Subcutaneous adipose tissue (tissue), 4 donors: ENCODE results near the gene PET100. TPM values are rescaled to one million over a fixed set of nuclear protein-coding genes. Genes with fewer than 3 reads are reported as not detected.

ENCODE experiments used
- CTCF ChIP-seq: fragments of 450-650 bp; IDR thresholded peaks from one replicate; pipeline ENCODE4 v1.5.1; 2016; ENCODE audit warnings: low read depth, mild to moderate bottlenecking, control low read depth, antibody characterized with exemption, moderate library complexity
- small RNA-seq: library from RNA; depleted of rRNA; stranded (forward); fragments of <200 nt; gene quantifications from one replicate; pipeline ENCODE3, GENCODE V24; 2016
- total RNA-seq, 4 donors: library from RNA; depleted of rRNA; stranded (reverse); fragments of >200 nt; gene quantifications; one replicate each; pipeline ENCODE4 v1.1.0, GENCODE V29; 2016

The PET100 gene
- total RNA-seq, 4 donors from 2014 or later = 8.3 to 35.4 (median 21.1) TPM

GRCh38 chr19:7679771-7680605 is 50.4 kb downstream of the PET100 start:
- TF ChIP-seq CTCF = no peak

GRCh38 chr19:7680606-7681339 is 51.2 kb downstream of the PET100 start, which contains the start of gene TRAPPC5:
Gene TRAPPC5 (plus strand): TSS chr19:7680833. CDS start chr19:7682254, 1,421 bp downstream.
- TF ChIP-seq CTCF = no peak

Small RNA genes within 50 kb of the gene (small RNA-seq; reads per million reads assigned to genes)
- gene MIR6792 = not detected

Other genes with a start within 250 kb of the PET100 start
- gene PEX11G, start 140.8 kb upstream of the PET100 start, total RNA-seq = 10 to 100 TPM in 1 of 4 donors, 1 to 10 TPM in 3; 2.3 to 10.6 (median 6.5) TPM
- 10 to 100 TPM; 39.8 to 88.7 (median 46.7) TPM for gene ZNF358, start 113.7 kb upstream of the PET100 start, total RNA-seq
- gene MCOLN1, start 107.2 kb upstream of the PET100 start, total RNA-seq = 10 to 100 TPM; 28.6 to 50.8 (median 30.2) TPM
- gene PNPLA6, start 94.1 kb upstream of the PET100 start, total RNA-seq = 10 to 100 TPM; 32.4 to 75.4 (median 53.3) TPM
- gene CAMSAP3, start 33.9 kb upstream of the PET100 start, total RNA-seq = not detected
- 10 to 100 TPM; 16.1 to 40.5 (median 30.9) TPM for gene XAB2, start 248 bp upstream of the PET100 start, total RNA-seq
- gene PCP2, start 3.9 kb downstream of the PET100 start, total RNA-seq = not detected
- 10 to 100 TPM; 20.2 to 62.7 (median 27.0) TPM for gene STXBP2, start 7.3 kb downstream of the PET100 start, total RNA-seq
- gene RETN, start 39.3 kb downstream of the PET100 start, total RNA-seq = 1 to 10 TPM in 2 of 4 donors, not detected in 2; 1.5 to 1.8 TPM
- 1 to 10 TPM in 3 of 4 donors, not detected in 1; 1.1 to 8.5 (median 1.3) TPM for gene MCEMP1, start 47.3 kb downstream of the PET100 start, total RNA-seq
- 100 to 1,000 TPM in 1 of 4 donors, 10 to 100 TPM in 3; 59.9 to 114 (median 72.2) TPM for gene TRAPPC5, start 51.0 kb downstream of the PET100 start, total RNA-seq
- under 1 TPM in 3 of 4 donors, not detected in 1; 0.49 to 0.88 (median 0.68) TPM for gene FCER2, start 72.3 kb downstream of the PET100 start, total RNA-seq
- gene CLEC4G, start 102.3 kb downstream of the PET100 start, total RNA-seq = 1 to 10 TPM; 1.7 to 4.0 (median 3.1) TPM
- 10 to 100 TPM; 17.5 to 24.8 (median 21.8) TPM for gene CD209, start 117.7 kb downstream of the PET100 start, total RNA-seq
- not detected for gene CLEC4M, start 133.4 kb downstream of the PET100 start, total RNA-seq
- gene EVI5L, start 200.4 kb downstream of the PET100 start, total RNA-seq = 10 to 100 TPM in 2 of 4 donors, 1 to 10 TPM in 2; 6.3 to 12.1 (median 9.9) TPM
- not detected for gene PRR36, start 244.6 kb downstream of the PET100 start, total RNA-seq